GM19452 (cell line): Measurements from ENCODE around the gene NGRN.
"Not testable (repeated sequence)": the region's sequence is repeated elsewhere in the genome, so short reads cannot be mapped to it uniquely, and the experiment has no call there.

Experiments
- ATAC-seq: cut with Tn5 transposase; IDR thresholded peaks from one replicate; pipeline ENCODE4 v1.9.1; 2021; ENCODE audit not compliant: unreplicated experiment

NGRN gene

GRCh38 chr15:90281637-90282036 lies 16.2 kb downstream of the NGRN start:
- ATAC-seq, result not testable (repeated sequence)

GRCh38 chr15:90286678-90287077 lies 21.2 kb downstream of the NGRN start:
- ATAC-seq, result no peak

GRCh38 chr15:90287101-90287500 lies 21.6 kb downstream of the NGRN start:
- no peak for ATAC-seq

- no peak for ATAC-seq
Observed at GRCh38 chr15:90287946-90288345, 22.5 kb downstream of the NGRN start.

GRCh38 chr15:90291679-90292356 lies 26.3 kb downstream of the NGRN start:
- ATAC-seq, result no peak

GRCh38 chr15:90293040-90293810 lies 27.8 kb downstream of the NGRN start:
- ATAC-seq, result not testable (repeated sequence)

- ATAC-seq, result no peak
Observed at GRCh38 chr15:90294159-90294558, 28.7 kb downstream of the NGRN start.

- ATAC-seq, result no peak
Observed at GRCh38 chr15:90294601-90295269, 29.3 kb downstream of the NGRN start.

- ATAC-seq, result no peak
Observed at GRCh38 chr15:90295270-90295648, 29.8 kb downstream of the NGRN start.

GRCh38 chr15:90296316-90296884 lies 30.9 kb downstream of the NGRN start:
- not testable (repeated sequence) for ATAC-seq

- no peak for ATAC-seq
Observed at GRCh38 chr15:90297021-90297420, 31.5 kb downstream of the NGRN start.

GRCh38 chr15:90300541-90300940 lies 35.1 kb downstream of the NGRN start:
- no peak for ATAC-seq

GRCh38 chr15:90300988-90301706 lies 35.7 kb downstream of the NGRN start:
- no peak for ATAC-seq

- no peak for ATAC-seq
Observed at GRCh38 chr15:90301707-90302300, 36.3 kb downstream of the NGRN start.

- not testable (repeated sequence) for ATAC-seq
Observed at GRCh38 chr15:90305355-90305754, 39.9 kb downstream of the NGRN start.

- ATAC-seq, result no peak
Observed at GRCh38 chr15:90305932-90306331, 40.5 kb downstream of the NGRN start.

GRCh38 chr15:90306560-90306959 lies 41.1 kb downstream of the NGRN start:
- peak; percentile 85 for ATAC-seq

GRCh38 chr15:90307661-90308060 lies 42.2 kb downstream of the NGRN start:
- no peak for ATAC-seq

- no peak for ATAC-seq
Observed at GRCh38 chr15:90309020-90309419, 43.5 kb downstream of the NGRN start.

GRCh38 chr15:90315278-90315982 lies 50.0 kb downstream of the NGRN start:
- no peak for ATAC-seq
